Ishikawa (cell line): ENCODE measurements around the gene WNK1.

Source experiments
- CREB1 ChIP-seq: IDR thresholded peaks from 2 replicates; pipeline ENCODE4 v1.6.1; 2012; ENCODE audit warnings: low read depth
- EGR1 ChIP-seq: IDR thresholded peaks from 2 replicates; pipeline ENCODE4 v1.6.1; 2012
- EP300 ChIP-seq: IDR thresholded peaks from 2 replicates; pipeline ENCODE4 v1.6.1; 2012; ENCODE audit warnings: borderline replicate concordance
- RAD21 ChIP-seq: IDR thresholded peaks from 2 replicates; pipeline ENCODE4 v1.6.1; 2012; ENCODE audit warnings: low read depth
- TAF1 ChIP-seq: IDR thresholded peaks from 2 replicates; pipeline ENCODE4 v1.6.1; 2012; ENCODE audit warnings: low read depth, mild to moderate bottlenecking
- TCF12 ChIP-seq: IDR thresholded peaks from 2 replicates; pipeline ENCODE4 v1.6.1; 2012; ENCODE audit warnings: low read depth
- YY1 ChIP-seq: IDR thresholded peaks from 2 replicates; pipeline ENCODE4 v1.6.1; 2012; ENCODE audit warnings: low read depth
- ZBTB7A ChIP-seq: IDR thresholded peaks from 2 replicates; pipeline ENCODE4 v1.6.1; 2012; ENCODE audit warnings: low read depth
- TF ChIP-seq, protein P1 (sequence below): IDR thresholded peaks from 2 replicates; pipeline ENCODE4 v1.6.1; 2012
- TF ChIP-seq, protein P2 (sequence below): IDR thresholded peaks from 2 replicates; pipeline ENCODE4 v1.6.1; 2012; ENCODE audit warnings: low read depth, mild to moderate bottlenecking

DNA sequence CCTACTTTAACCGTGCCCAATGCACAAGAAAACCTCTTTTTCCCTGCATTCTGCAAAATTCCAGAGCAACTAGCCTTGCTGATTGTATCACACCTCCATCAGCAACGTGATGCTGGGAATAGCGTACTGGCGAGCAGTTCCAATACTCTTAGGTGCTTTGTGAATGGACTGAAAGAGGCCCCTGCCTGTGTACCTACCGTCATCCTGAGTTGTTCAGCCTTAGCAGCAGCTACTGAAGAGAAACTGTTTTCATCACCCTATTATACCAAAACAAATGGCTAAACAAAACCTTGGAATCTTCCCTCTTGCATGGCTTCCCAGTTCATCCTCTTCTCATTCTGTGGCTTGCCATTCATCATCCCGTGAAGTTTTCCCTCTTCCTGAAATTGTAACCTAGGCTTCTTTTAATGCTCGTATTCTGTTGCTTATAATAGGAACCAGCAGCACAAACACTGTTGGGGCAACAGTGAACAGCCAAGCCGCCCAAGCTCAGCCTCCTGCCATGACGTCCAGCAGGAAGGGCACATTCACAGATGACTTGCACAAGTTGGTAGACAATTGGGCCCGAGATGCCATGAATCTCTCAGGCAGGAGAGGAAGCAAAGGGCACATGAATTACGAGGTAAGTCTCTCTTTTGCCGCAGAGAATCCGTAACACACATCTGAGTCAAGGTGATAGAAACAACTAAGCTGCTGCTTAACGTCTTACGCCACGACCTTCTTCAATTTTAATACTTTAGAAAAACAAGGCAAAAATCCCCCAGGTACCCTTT is 155.2 kb downstream of the WNK1 start:
- TF ChIP-seq EP300: no peak
- TF ChIP-seq CREB1: no peak
- TF ChIP-seq ZBTB7A: no peak
- no peak for TF ChIP-seq EGR1
- no peak for TF ChIP-seq TAF1
- TF ChIP-seq, protein P1, sequence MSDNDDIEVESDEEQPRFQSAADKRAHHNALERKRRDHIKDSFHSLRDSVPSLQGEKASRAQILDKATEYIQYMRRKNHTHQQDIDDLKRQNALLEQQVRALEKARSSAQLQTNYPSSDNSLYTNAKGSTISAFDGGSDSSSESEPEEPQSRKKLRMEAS: no peak
- no peak for TF ChIP-seq YY1
- TF ChIP-seq, protein P2, sequence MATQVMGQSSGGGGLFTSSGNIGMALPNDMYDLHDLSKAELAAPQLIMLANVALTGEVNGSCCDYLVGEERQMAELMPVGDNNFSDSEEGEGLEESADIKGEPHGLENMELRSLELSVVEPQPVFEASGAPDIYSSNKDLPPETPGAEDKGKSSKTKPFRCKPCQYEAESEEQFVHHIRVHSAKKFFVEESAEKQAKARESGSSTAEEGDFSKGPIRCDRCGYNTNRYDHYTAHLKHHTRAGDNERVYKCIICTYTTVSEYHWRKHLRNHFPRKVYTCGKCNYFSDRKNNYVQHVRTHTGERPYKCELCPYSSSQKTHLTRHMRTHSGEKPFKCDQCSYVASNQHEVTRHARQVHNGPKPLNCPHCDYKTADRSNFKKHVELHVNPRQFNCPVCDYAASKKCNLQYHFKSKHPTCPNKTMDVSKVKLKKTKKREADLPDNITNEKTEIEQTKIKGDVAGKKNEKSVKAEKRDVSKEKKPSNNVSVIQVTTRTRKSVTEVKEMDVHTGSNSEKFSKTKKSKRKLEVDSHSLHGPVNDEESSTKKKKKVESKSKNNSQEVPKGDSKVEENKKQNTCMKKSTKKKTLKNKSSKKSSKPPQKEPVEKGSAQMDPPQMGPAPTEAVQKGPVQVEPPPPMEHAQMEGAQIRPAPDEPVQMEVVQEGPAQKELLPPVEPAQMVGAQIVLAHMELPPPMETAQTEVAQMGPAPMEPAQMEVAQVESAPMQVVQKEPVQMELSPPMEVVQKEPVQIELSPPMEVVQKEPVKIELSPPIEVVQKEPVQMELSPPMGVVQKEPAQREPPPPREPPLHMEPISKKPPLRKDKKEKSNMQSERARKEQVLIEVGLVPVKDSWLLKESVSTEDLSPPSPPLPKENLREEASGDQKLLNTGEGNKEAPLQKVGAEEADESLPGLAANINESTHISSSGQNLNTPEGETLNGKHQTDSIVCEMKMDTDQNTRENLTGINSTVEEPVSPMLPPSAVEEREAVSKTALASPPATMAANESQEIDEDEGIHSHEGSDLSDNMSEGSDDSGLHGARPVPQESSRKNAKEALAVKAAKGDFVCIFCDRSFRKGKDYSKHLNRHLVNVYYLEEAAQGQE: no peak
- no peak for TF ChIP-seq RAD21
- TF ChIP-seq TCF12: no peak
